Measurements from ENCODE around the gene FOXJ1. TPM values are rescaled to one million over a fixed set of nuclear protein-coding genes. Genes with fewer than 3 reads are reported as not detected.

FOXJ1 gene
- polyA plus RNA-seq, 1 of the 3 experiments (the other 2 are of a cell fraction), result not detected

DNA sequence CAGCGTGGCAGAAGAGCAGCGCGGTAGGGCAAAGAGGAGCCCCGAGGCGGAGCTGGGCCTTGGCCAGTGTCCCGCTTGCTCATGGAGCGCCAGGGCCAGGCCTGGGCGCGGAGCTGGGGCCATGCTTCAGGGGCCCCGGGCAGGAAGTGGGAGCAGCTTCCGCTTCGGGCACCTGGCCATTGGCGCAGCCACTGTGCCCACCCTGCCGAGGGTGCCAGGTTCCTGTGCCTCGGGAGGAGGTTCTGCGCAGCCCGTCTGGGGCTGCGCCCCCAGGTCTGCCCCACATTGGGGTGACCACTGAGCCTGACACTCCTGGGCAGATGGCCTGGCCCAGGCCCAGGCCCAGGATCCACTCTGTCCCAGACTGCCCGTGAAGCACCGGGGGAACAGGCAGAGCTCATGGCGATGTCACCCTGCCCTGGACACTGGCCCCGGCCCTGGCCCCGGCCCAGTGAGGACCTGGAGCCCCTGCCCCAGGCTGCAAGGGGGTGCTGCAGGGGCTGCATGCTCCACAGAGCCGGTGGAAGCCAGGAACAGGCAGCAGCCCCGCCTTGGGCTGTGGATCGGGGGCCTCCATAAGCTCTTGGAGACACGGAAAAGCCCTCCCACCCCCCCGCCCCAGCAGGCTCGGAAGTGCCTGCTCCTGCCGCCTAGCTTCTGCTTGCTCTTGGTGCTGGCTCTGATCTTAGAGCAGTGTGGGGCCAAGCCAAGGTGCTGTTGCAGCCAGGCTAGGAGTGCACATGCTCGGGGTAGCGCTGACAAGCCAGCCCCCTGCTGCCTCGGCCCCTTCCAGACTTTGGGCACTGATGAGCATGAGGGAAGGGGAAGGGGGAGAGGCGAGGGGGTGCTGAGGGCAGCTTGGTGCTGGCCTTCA lies 35.9 kb upstream of the FOXJ1 start:
- Histone ChIP-seq H3K9me2 (no peaks in the 10 kb centered on the region), H3K79me2 (ENCODE audit: insufficient read depth) (no peaks in the 10 kb centered on the region)
- CTCF ChIA-PET, result interaction anchor here (0.6 to 16.0 kb wide), 10 partner anchors 8 to 122 kb away, joined by 3 to 193 read pairs (median 4); partner anchors contain the start of gene FOXJ1

More for the DNA sequence above, 35.9 kb upstream of the FOXJ1 start:
- no peak overlapping the region for H3K4me3 ChIP-seq (ENCODE audit: low read depth in 2 of 2, low read length in 1 of 2)
- H2AFZ ChIP-seq (ENCODE audit: low read depth), result no peak overlapping the region
- peaks cover 4% of the 10 kb centered on the region for H3F3A ChIP-seq (replicated peaks; ENCODE audit: insufficient read depth)
- H3K9ac ChIP-seq, result no peak overlapping the region
- H3K4me2 ChIP-seq, result no peak overlapping the region
- H3K27me3 ChIP-seq (ENCODE audit: insufficient read depth), result no peaks in the 10 kb centered on the region
- H3K36me3 ChIP-seq (replicated peaks in 1 of 2; ENCODE audit: control insufficient read depth in 1 of 2, insufficient read depth in 2 of 2, low read length in 1 of 2), result no peaks in the 10 kb centered on the region
- no peaks in the 10 kb centered on the region for H4K20me1 ChIP-seq (ENCODE audit: insufficient read depth)
- POLR2A ChIA-PET, result interaction anchor here (0.8 to 1.0 kb wide), 2 partner anchors 10 to 74 kb away, joined by 3 read pairs; partner anchors contain the start of gene EXOC7
- 95% methylated on average over 31 of the region's 34 CpGs for WGBS (ENCODE audit: low lambda C conversion rate)
- no peak for DNase-seq
- peaks cover 0 to under 1% of the 10 kb centered on the region in 2 experiments; a peak in 1 of 4 replicates for H3K4me1 ChIP-seq (ENCODE audit: control insufficient read depth in 1 of 2, insufficient read depth in 2 of 2, low read depth in 1 of 2, low read length in 1 of 2)
- no peaks in the 10 kb centered on the region for H3K9me3 ChIP-seq
- no peak for TF ChIP-seq IRF3 (IDR thresholded peaks at IDR 0.05; ENCODE audit: low read depth, low read length)
- TF ChIP-seq CTCF (IDR thresholded peaks at IDR 0.05), result no peak
- no peak for TF ChIP-seq CHD2 (IDR thresholded peaks at IDR 0.05; ENCODE audit: low read length, partially characterized antibody)
- TF ChIP-seq, protein P1, sequence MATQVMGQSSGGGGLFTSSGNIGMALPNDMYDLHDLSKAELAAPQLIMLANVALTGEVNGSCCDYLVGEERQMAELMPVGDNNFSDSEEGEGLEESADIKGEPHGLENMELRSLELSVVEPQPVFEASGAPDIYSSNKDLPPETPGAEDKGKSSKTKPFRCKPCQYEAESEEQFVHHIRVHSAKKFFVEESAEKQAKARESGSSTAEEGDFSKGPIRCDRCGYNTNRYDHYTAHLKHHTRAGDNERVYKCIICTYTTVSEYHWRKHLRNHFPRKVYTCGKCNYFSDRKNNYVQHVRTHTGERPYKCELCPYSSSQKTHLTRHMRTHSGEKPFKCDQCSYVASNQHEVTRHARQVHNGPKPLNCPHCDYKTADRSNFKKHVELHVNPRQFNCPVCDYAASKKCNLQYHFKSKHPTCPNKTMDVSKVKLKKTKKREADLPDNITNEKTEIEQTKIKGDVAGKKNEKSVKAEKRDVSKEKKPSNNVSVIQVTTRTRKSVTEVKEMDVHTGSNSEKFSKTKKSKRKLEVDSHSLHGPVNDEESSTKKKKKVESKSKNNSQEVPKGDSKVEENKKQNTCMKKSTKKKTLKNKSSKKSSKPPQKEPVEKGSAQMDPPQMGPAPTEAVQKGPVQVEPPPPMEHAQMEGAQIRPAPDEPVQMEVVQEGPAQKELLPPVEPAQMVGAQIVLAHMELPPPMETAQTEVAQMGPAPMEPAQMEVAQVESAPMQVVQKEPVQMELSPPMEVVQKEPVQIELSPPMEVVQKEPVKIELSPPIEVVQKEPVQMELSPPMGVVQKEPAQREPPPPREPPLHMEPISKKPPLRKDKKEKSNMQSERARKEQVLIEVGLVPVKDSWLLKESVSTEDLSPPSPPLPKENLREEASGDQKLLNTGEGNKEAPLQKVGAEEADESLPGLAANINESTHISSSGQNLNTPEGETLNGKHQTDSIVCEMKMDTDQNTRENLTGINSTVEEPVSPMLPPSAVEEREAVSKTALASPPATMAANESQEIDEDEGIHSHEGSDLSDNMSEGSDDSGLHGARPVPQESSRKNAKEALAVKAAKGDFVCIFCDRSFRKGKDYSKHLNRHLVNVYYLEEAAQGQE (IDR thresholded peaks at IDR 0.05; ENCODE audit: low read depth, low read length), result no peak
- TF ChIP-seq TEAD4 (IDR thresholded peaks at IDR 0.05; ENCODE audit: borderline replicate concordance, insufficient read depth), result no peak
- no peak for TF ChIP-seq NRF1 (IDR thresholded peaks at IDR 0.05; ENCODE audit: low read depth, low read length)
- no peak for TF ChIP-seq RAD21 (IDR thresholded peaks at IDR 0.05; ENCODE audit: low read length)
- TF ChIP-seq RFX5 (IDR thresholded peaks at IDR 0.05; ENCODE audit: low read length), result no peak
- TF ChIP-seq, protein P2, sequence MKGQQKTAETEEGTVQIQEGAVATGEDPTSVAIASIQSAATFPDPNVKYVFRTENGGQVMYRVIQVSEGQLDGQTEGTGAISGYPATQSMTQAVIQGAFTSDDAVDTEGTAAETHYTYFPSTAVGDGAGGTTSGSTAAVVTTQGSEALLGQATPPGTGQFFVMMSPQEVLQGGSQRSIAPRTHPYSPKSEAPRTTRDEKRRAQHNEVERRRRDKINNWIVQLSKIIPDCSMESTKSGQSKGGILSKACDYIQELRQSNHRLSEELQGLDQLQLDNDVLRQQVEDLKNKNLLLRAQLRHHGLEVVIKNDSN (IDR thresholded peaks at IDR 0.05; ENCODE audit: borderline replicate concordance, low read depth), result no peak
- TF ChIP-seq SMC3 (IDR thresholded peaks at IDR 0.05; ENCODE audit: low read depth, low read length), result no peak
- TF ChIP-seq MXI1 (IDR thresholded peaks at IDR 0.05; ENCODE audit: low read depth, low read length), result no peak
- TF ChIP-seq GATA2 (CRISPR knock-in tag; IDR thresholded peaks at IDR 0.05), result no peak
- TF ChIP-seq, protein P3, sequence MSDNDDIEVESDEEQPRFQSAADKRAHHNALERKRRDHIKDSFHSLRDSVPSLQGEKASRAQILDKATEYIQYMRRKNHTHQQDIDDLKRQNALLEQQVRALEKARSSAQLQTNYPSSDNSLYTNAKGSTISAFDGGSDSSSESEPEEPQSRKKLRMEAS (IDR thresholded peaks at IDR 0.05; ENCODE audit: low read depth), result no peak
- TF ChIP-seq EZH2phosphoT487 (IDR thresholded peaks at IDR 0.05; ENCODE audit: borderline replicate concordance, low read depth), result no peak
- TF ChIP-seq ELF1 (IDR thresholded peaks at IDR 0.05), result no peak
- no peak for TF ChIP-seq JUND (IDR thresholded peaks at IDR 0.05)
- H3K27ac ChIP-seq (ENCODE audit: low read depth in 2 of 2, low read length in 1 of 2), result no peak overlapping the region; a peak in 1 of 4 replicates
